Measurements from ENCODE around the gene COL4A1.

COL4A1 gene

GRCh38 chr13:110306960-110307766, at the start of gene COL4A1, which contains the start of gene COL4A2:
TSS of gene COL4A1 (minus strand) at chr13:110307157. CDS start at chr13:110307027, 130 bp downstream.
TSS of gene COL4A2 (plus strand) at chr13:110307284. CDS start at chr13:110307904, 620 bp downstream.
- no peak for DNase-seq

DNA sequence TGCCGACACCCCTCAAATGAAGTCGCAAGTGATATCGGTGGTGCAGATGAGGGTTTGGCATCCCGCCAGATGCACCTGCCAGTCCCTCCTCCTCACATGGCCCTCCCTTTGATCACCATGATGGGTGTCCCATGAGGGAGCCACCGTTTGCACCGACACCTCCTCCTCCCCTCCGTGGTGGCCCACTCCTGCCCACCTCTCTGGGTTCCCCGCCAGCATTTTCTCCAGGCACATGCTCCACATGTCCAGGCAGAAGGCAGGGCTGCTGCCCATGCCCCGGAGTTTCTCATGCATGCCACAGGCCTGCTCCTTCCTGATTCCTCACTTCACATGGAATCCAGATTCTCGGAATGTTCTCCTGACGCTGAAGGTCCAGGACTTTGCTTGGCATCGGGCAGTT, 49.4 kb upstream of the COL4A1 start:
- no peak for DNase-seq

- DNase-seq = no peak
Measured at GRCh38 chr13:110354715-110355473, 47.9 kb upstream of the COL4A1 start.

GRCh38 chr13:110354123-110354627, 47.2 kb upstream of the COL4A1 start:
- no peak for DNase-seq

DNA sequence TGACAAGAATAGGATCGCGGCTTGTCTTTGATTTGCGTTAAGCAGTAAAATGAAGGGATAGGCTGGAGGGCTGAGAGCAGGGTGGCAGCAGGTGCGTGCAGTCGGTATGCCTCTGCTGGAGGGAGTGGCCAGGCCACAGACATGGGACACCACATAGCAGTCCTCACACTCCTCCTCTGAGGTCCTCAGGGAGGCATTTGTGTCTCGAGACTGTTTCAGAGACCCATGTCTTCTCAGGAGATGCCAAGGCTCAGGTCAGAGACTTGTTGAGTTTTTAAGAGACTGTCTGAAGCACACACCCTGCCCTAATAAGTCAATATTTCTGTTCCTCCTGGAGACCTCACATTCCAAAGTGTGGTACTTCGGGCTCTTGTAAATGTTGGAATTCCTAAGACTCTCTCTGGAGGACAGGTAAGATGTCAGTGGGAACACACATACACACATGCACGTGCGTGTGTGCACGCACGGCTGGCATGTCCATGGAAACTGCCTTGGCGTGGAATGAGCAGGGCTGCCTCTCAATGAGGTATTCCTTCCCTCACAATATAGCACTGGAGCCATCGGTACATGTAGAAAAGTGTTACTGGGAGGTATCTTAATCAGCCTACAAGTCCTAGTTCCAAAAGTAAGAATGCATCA, 46.5 kb upstream of the COL4A1 start:
- no peak for DNase-seq

DNA sequence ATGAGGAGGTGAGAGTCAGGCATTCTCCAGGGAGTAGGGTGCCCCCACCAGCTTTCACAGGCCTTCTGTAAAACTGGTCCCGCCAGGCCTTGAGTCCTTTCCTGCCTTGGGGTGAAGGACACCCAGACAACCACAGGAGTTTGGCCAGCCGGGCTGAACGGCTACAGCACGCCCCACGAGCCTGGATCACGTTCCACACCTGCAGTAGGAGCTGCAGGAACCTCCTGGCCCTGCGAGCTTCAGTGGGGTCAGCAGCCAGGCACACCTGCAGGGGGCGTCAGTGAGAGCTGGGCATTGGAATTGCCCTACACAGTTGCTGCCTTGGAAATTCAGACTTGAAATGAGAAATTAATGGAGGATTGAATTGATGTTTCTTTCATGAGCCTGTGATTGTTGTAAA, 45.8 kb upstream of the COL4A1 start:
- no peak for DNase-seq

DNA sequence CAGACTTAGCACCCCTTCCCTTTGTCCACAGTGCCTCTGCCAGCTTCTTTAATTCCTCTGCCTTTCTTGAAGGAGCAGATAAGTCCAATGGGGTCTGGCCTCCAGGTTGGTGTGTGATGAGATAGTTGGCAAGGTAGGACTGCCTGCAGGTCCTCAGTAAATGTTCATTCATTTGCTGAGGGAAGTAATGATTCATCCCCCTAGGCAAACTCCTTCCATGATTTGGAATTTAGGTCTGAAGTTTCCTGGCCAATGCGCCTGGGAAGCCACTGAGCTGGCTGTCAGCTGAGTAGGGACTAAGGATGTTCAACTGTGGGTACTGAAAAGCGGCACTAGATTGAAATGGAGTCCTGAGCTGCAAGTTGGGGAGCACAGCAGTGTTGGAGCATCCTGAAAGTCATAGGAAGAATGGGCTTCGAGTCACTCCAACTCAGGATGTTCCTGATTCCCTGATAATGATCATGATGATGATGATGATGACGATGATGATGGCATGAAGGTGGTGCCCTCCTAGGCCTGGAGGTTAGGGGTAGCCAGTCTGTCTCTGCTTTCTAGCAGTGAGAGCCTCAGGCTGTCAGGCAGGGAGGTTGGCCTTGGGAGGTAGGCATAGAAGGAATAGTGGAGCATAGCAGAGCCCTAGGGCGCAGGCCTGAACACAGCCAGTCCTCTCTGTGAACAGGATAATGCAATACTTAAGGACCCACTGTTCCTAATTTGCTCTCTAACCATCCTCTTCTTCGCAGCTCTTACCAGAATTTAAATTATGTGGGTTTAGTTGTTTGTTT, 44.9 kb upstream of the COL4A1 start:
- no peak for DNase-seq

GRCh38 chr13:110350509-110350908, 43.6 kb upstream of the COL4A1 start:
- no peak for DNase-seq

DNA sequence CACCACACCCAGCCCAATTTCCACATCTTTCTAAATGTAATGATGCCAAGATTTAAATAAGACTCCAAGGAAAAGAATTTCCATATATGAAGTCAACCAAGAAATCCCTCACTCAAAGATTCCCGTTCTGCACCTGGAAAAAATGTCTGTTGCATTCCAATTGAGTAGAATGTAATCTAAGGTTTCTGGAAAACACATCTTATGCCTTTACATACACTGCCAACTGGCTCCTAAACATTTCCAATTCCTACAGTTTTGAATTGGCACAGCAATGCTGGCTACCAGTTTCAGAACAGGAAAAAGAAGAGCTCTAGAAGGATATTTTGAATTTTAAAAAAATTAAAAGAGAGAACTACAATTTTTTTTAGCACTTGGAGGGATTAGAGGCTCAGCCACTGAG, 43.1 kb upstream of the COL4A1 start:
- DNase-seq = no peak

GRCh38 chr13:110349239-110349638, 42.3 kb upstream of the COL4A1 start:
- DNase-seq = no peak

DNA sequence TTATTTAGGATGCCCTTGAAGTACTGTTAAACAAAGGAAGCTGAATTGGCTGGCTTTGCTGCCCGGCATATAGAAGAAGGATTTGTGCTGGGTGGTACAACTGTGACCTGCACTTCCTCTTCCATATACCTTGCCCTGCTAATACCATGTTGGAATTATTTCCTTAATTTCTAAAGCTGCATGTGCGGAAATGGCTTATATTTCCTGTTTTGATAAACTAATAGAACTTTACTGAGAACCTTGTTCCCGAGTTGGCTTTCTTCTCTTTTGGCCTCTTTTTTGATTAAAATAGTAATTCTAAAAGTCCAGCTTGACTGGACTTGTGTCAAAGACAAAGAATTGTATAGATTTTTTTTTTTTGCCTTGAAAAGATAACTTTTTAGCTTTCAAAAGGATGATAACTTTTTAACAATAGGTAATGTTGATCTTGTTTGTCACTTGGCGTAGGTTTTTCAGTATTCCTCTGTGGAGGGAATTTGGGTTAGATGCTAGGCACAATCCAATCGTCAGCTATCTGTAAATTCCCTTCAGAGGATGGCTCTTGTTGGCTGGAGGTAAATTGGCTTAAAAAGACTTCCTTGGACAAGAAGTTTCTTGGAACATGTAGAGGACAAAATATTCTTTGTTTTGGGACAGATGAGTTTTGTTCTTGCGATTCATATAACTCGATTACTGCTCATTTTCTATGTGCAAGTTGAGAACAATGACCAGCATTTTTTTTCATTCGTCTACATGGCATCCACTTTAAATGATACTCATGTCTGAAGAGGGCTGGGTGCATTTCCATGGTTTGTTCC, 41.5 kb upstream of the COL4A1 start:
- no peak for DNase-seq

- DNase-seq = no peak
Measured at GRCh38 chr13:110347535-110348308, 40.8 kb upstream of the COL4A1 start.

GRCh38 chr13:110347088-110347487, 40.1 kb upstream of the COL4A1 start:
- no peak for DNase-seq

GRCh38 chr13:110346661-110347067, 39.7 kb upstream of the COL4A1 start:
- no peak for DNase-seq

- DNase-seq = no peak
Measured at GRCh38 chr13:110345701-110346100, 38.7 kb upstream of the COL4A1 start.

GRCh38 chr13:110345266-110345665, 38.3 kb upstream of the COL4A1 start:
- DNase-seq = no peak

DNA sequence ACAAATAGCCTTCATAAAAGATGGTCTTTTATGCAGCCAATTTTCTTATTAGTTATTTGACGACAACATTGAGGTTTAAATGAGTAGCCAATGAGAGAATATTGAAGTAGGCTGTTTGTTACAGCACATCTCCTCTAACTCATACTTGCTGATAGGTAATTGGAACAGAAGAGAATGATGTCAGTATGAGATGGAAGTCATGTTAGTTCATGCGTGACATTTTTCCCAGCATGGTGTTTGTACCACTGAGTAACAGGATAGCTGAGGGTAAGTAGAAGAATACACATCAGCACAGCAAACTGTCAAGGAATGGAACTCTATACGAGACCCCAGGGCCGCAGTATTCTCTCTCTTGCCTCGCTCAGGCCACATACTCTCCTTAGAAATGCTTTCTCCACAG, 37.4 kb upstream of the COL4A1 start:
- no peak for DNase-seq

GRCh38 chr13:110343241-110343865, 36.4 kb upstream of the COL4A1 start:
- no peak for DNase-seq

DNA sequence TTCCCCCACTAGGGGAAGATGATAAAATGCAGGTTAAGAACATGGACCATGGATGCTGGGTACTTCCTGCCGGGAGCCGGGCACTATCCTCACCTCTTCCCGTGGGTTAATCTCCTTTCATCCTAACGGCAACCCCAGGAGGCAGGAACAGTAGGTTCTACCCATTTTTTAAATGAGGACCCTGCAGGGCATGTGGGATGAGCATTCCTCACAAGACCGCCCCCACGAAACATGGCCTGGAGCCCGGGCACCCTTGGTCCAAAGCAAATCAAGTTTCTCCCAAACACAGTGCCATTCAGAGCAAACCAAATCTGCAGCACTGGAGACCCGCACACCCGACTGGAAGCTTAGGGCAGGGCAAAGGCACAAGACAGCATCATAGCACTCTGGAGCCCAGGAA, 35.5 kb upstream of the COL4A1 start:
- no peak for DNase-seq

All from activated naive CD4-positive, alpha-beta T cell (primary cell).